ENCODE measurements around the gene USF2. TPM values are rescaled to one million over a fixed set of nuclear protein-coding genes. Genes with fewer than 3 reads are reported as not detected.

Gene USF2
- total and polyA plus RNA-seq, 10 donors: 132 to 206 (median 154) TPM

GRCh38 chr19:35224681-35225571, 43.8 kb upstream of the USF2 start:
- H3K27ac ChIP-seq: no peak overlapping the region
- no peak for TF ChIP-seq POLR2AphosphoS5 (IDR thresholded peaks at IDR 0.05)
- TF ChIP-seq, protein P1, sequence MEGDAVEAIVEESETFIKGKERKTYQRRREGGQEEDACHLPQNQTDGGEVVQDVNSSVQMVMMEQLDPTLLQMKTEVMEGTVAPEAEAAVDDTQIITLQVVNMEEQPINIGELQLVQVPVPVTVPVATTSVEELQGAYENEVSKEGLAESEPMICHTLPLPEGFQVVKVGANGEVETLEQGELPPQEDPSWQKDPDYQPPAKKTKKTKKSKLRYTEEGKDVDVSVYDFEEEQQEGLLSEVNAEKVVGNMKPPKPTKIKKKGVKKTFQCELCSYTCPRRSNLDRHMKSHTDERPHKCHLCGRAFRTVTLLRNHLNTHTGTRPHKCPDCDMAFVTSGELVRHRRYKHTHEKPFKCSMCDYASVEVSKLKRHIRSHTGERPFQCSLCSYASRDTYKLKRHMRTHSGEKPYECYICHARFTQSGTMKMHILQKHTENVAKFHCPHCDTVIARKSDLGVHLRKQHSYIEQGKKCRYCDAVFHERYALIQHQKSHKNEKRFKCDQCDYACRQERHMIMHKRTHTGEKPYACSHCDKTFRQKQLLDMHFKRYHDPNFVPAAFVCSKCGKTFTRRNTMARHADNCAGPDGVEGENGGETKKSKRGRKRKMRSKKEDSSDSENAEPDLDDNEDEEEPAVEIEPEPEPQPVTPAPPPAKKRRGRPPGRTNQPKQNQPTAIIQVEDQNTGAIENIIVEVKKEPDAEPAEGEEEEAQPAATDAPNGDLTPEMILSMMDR (IDR thresholded peaks at IDR 0.05 in 8 of 11, conservative IDR thresholded peaks at IDR 0.05 in 3 of 11): no peak
- no peak for TF ChIP-seq POLR2A (IDR thresholded peaks at IDR 0.05)
- peaks cover 0 to 26% (median 6%) of the 10 kb centered on the region in 6 donors for H3K4me1 ChIP-seq
- peak; percentile 76 for DNase-seq
- no peak overlapping the region for H3K4me3 ChIP-seq
- H3K27me3 ChIP-seq (replicated peaks in 1 of 7): no peaks in the 10 kb centered on the region
- intact Hi-C loops (cut with DNase I; ENCODE audit: low total_unique reads): no loop called here
- H3K36me3 ChIP-seq: no peaks in the 10 kb centered on the region
- no peaks in the 10 kb centered on the region for H3K9me3 ChIP-seq
- WGBS, 5 donors: 73 to 83% (median 77%) methylated on average over 35 to 41 of the region's 41 CpGs

DNA sequence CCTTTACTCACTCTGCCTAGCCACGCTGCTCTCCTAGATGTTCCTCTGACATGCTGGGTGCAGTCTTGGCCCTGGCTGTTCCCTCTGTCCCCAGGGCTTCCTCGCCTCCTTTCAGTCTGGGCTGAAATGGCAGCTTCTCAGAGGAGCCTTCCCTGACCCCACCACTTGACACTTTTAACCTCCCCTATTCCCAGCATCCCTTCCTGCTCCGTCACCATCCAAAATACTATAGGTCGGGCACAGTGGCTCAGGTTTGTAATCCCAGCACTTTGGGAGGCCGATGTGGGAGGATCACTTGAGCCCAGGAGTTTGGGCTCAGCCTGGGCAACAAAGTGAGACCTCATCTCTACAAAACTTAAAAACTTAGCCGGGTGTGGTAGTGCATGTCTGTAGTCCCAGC, 42.8 kb upstream of the USF2 start:
- intact Hi-C loops (cut with DNase I; ENCODE audit: low total_unique reads): no loop called here
- no peaks in the 10 kb centered on the region for H3K36me3 ChIP-seq
- WGBS, 5 donors: 83 to 89% (median 87%) methylated on average over 6 of the region's 6 CpGs
- no peak overlapping the region for H3K27ac ChIP-seq
- no peak for DNase-seq
- H3K9me3 ChIP-seq: no peaks in the 10 kb centered on the region
- H3K4me1 ChIP-seq: peaks cover 0 to 16% (median 3%) of the 10 kb centered on the region in 6 donors
- no peak overlapping the region for H3K4me3 ChIP-seq
- TF ChIP-seq POLR2A (IDR thresholded peaks at IDR 0.05) (no peak), POLR2AphosphoS5 (IDR thresholded peaks at IDR 0.05) (no peak)
- TF ChIP-seq, protein P1 (IDR thresholded peaks at IDR 0.05 in 8 of 11, conservative IDR thresholded peaks at IDR 0.05 in 3 of 11): no peak
- no peaks in the 10 kb centered on the region for H3K27me3 ChIP-seq (replicated peaks in 1 of 7)

GRCh38 chr19:35226748-35227147, 42.0 kb upstream of the USF2 start:
- WGBS, 5 donors: 89 to 96% (median 93%) methylated on average over 5 of the region's 5 CpGs
- no peak for DNase-seq
- H3K27ac ChIP-seq: no peak overlapping the region
- no peaks in the 10 kb centered on the region for H3K36me3 ChIP-seq
- intact Hi-C loops (cut with DNase I; ENCODE audit: low total_unique reads): no loop called here
- H3K4me3 ChIP-seq: no peak overlapping the region
- no peaks in the 10 kb centered on the region for H3K9me3 ChIP-seq
- no peaks in the 10 kb centered on the region for H3K27me3 ChIP-seq (replicated peaks in 1 of 7)
- H3K4me1 ChIP-seq: peaks cover 0 to 16% (median 0%) of the 10 kb centered on the region in 6 donors
- no peak for TF ChIP-seq POLR2A (IDR thresholded peaks at IDR 0.05)
- no peak for TF ChIP-seq POLR2AphosphoS5 (IDR thresholded peaks at IDR 0.05)
- TF ChIP-seq, protein P1 (IDR thresholded peaks at IDR 0.05 in 8 of 11, conservative IDR thresholded peaks at IDR 0.05 in 3 of 11): no peak

GRCh38 chr19:35228177-35228930, 40.4 kb upstream of the USF2 start, which contains the start of gene FAM187B:
FAM187B (minus strand) TSS chr19:35228739; CDS start chr19:35228680, 59 bp downstream.
- Histone ChIP-seq H3K36me3 (peaks cover 0 to 4% (median 0%) of the 10 kb centered on the region in 6 donors), H3K9me3 (no peaks in the 10 kb centered on the region), H3K4me3 (no peak within 1 kb of the TSS), H3K27me3 (replicated peaks in 1 of 7) (no peaks in the 10 kb centered on the region), H3K27ac (no peak within 1 kb of the TSS), H3K4me1 (peaks cover 0 to 16% (median 0%) of the 10 kb centered on the region in 6 donors)
- WGBS, 5 donors: 87 to 94% (median 90%) methylated on average over 11 to 14 of the region's 14 CpGs
- TF ChIP-seq, protein P1 (IDR thresholded peaks at IDR 0.05 in 8 of 11, conservative IDR thresholded peaks at IDR 0.05 in 3 of 11): no peak
- TF ChIP-seq POLR2A (IDR thresholded peaks at IDR 0.05) (no peak), POLR2AphosphoS5 (IDR thresholded peaks at IDR 0.05) (no peak)
- DNase-seq: no peak
- intact Hi-C loops (cut with DNase I; ENCODE audit: low total_unique reads): no loop called here
